VCaP (cell line): ENCODE measurements around the gene DIP2C.
"Not testable (repeated sequence)": the region's sequence is repeated elsewhere in the genome, so short reads cannot be mapped to it uniquely, and the experiment has no call there.

Experiments used
- H3K27ac ChIP-seq: fragments of 450-650 bp; 2 replicates; pipeline ENCODE4 v1.5.1; 2017
- TF ChIP-seq, protein P1 (sequence below): fragments of 450-650 bp; conservative IDR thresholded peaks from 2 replicates; pipeline ENCODE4 v1.5.1; 2017; ENCODE audit warnings: mild to moderate bottlenecking, moderate library complexity

DIP2C gene

DNA sequence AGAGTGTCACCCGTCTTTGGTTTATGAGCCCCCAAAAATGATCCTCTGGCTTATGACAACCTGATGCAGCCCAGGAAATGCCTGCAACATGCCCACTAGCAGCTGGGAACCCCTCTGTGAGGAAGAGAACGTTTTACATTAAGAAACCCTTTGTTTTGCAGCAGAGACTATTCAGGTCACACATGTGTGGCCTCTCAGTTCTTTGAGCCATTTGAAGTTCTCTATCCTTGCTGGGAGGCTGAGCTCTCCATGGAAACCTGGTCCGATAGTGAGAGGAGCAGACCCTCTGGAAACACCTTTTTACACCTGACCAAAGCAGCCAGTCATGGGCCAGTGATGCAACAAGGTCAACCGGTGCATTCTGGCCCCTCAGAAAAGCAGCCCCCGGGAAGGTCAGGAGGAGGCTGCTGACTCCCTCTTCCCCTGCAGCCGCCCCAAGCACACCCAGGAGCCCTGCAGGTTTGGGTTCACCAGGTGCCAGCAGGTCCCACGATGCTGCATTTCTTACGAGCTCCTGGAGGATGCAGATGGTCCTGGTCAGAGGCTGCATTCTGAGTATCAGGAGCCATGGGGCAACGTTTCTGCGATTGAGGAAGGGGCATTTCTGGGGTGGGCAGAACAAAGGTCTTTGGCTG, 419.9 kb downstream of the DIP2C start:
- no peak overlapping the region for H3K27ac ChIP-seq
- TF ChIP-seq, protein P1, sequence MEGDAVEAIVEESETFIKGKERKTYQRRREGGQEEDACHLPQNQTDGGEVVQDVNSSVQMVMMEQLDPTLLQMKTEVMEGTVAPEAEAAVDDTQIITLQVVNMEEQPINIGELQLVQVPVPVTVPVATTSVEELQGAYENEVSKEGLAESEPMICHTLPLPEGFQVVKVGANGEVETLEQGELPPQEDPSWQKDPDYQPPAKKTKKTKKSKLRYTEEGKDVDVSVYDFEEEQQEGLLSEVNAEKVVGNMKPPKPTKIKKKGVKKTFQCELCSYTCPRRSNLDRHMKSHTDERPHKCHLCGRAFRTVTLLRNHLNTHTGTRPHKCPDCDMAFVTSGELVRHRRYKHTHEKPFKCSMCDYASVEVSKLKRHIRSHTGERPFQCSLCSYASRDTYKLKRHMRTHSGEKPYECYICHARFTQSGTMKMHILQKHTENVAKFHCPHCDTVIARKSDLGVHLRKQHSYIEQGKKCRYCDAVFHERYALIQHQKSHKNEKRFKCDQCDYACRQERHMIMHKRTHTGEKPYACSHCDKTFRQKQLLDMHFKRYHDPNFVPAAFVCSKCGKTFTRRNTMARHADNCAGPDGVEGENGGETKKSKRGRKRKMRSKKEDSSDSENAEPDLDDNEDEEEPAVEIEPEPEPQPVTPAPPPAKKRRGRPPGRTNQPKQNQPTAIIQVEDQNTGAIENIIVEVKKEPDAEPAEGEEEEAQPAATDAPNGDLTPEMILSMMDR, result no peak

DNA sequence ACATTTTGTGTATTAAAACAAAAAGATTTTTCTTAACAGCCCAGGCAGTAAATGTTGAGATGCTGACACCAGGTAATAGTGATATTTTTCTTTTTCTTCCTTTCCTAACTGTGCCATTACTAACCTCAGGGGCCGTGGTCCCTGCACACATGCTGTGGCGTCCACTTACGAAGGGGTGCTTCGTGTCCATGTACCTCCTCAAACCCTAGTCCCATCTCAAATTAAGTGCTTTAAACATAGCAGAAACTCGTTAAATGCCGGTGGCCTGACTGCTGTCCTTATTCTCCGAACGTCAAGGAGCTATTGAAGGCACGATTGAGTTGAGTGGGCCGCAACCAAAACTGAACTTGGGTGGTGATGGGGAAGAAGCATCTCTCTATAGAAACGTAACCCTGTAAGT, 421.8 kb downstream of the DIP2C start:
- TF ChIP-seq, protein P1, result no peak
- H3K27ac ChIP-seq, result no peak overlapping the region

DNA sequence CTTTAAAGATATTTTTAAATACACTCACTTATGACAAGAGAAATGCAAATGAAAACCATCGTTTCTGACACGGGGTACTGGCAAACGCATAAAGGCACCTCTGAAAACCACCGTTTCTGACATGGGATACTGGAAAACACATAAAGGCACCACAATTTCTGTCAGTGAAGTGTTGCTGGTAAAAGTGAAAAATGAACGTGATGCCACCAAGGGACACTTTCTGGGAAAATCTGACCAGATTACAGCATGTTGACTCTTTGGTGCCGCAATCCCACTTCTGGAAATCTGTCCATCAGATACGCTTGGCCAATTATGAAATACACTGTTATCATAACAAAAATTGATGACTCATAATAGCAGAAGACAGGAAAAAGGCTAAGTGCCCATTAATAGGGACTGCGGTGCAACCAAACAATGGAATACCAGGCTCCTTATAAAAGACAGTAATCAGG, 422.5 kb downstream of the DIP2C start:
- H3K27ac ChIP-seq, result no peak overlapping the region
- TF ChIP-seq, protein P1, result no peak

DNA sequence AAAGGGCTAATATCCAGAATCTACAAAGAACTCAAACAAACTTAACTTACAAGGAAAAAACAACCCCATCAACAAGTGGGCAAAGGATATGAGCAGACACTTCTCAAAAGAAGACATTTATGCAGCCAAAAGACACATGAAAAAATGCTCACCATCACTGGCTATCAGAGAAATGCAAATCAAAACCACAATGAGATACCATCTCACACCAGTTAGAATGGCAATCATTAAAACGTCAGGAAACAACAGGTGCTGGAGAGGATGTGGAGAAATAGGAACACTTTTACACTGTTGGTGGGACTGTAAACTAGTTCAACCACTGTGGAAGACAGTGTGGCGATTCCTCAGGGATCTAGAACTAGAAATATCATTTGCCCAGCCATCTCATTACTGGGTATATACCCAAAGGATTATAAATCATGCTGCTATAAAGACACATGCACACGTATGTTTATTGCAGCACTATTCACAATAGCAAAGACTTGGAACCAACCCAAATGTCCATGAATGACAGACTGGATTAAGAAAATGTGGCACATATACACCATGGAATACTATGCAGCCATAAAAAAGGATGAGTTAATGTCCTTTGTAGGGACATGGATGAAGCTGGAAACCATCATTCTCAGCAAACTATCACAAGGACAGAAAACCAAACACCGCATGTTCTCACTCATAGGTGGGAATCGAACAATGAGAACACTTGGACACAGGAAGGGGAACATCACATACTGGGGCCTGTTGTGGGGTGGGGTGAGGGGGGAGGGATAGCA, 423.5 kb downstream of the DIP2C start:
- not testable (repeated sequence) for H3K27ac ChIP-seq

DNA sequence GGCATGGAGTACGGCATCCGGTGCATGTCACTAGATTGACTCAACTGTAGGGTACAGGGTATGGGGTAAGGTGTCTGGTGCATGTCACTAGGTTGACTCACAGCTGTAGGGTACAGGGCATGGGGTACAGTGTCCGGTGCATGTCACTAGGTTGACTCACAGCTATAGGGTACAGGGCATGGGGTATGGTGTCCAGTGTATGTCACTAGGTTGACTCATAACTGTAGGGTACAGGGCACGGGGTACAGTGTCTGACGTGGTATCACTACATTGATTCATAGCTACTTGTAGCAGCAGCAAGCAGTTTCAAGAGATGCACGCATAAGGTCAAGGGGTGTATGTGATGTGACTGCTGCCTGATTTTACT, 424.4 kb downstream of the DIP2C start:
- H3K27ac ChIP-seq, result not testable (repeated sequence)

DNA sequence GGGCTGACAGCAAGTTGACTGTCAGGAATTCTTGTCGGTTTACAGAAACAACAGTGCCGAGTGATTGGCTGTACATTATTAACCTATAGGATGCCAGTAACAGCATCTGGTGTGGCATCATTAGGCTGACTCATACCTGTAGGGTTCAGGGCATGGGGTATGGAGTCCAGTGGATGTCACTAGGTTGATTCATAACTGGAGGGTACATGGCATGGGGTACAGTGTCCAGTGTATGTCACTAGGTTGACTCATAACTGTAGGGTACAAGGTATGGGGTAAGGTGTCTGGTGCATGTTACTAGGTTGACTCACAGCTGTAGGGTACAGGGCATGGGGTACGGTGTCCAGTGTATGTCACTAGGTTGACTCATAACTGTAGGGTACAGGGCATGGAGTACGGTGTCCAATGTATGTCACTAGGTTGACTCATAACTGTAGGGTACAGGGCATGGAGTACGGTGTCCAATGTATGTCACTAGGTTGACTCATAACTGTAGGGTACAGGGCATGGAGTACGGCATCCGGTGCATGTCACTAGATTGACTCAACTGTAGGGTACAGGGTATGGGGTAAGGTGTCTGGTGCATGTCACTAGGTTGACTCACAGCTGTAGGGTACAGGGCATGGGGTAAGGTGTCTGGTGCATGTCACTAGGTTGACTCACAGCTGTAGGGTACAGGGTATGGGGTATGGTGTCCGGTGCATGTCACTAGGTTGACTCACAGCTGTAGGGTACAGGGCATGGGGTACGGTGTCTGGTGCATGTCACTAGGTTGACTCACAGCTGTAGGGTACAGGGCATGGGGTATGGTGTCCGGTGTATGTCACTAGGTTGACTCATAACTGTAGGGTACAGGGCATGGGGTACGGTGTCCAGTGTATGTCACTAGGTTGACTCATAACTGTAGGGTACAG, 425.1 kb downstream of the DIP2C start:
- H3K27ac ChIP-seq, result not testable (repeated sequence)

DNA sequence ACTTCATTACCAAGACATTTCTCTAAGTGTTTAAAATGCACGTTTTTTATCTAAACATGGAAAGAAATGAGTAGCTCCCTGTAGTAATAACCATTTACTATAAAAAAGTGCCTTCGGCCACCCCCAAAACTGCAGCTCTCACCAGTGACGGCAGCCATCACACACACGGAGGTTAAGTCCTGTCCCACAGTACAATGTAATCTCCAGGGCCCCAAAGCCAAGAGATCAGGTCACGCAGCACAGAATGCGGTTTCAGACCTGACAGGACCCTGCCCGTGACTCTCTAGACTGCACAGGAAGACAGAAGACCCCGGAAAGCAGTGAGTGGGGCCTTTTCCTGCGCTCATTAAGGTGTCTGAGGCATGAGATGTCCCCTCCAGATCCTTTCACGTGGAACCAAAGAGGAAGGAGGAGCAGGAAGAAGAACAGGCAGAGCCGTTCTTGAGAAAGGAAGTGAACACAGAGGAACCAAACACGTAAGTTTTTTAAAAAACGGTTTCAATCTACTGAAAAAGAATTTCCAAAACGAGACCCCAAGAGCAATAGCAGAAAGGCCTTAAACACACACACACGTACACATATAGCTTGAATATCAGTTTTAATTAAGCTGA, 428.5 kb downstream of the DIP2C start:
- no peak overlapping the region for H3K27ac ChIP-seq
- TF ChIP-seq, protein P1, result no peak

DNA sequence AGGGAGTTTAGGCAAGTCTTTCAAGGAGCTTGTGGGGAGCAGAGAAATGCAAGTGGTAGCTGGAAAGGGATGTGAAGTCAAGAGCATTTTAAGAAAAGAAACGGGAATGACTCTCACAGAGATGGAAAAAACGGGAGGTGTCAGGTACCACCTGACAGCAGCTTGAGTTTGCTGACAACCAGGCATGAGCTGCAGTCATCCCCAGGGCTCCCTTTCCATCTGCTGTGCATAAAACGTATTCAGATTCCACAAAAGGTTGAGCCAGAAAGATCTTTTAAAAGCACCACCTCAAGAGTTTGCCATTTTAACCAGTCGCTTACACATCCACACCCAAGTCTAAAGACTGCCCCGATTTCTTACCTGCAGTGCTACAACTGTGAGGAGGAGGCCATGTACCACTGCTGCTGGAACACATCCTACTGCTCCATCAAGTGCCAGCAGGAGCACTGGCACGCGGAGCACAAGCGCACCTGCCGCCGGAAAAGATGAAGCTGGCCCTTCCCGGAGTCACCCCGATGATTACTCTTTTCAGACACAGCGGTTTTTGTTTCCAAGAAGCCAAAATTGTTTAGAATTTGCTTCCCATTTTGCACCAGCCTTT, 437.4 kb downstream of the DIP2C start:
- TF ChIP-seq, protein P1, result no peak
- H3K27ac ChIP-seq, result no peak overlapping the region
